DOHH2 (cell line): ENCODE results near the gene KDM5B.

Experiments used
- EZH2phosphoT487 ChIP-seq: fragments of 200-600 bp; sonication (generic); IDR thresholded peaks from 2 replicates; pipeline ENCODE4 v1.6.1; 2017; ENCODE audit warnings: borderline replicate concordance, mild to moderate bottlenecking, antibody characterized with exemption, low read length, moderate library complexity, mixed read lengths
- TF ChIP-seq, protein P1 (sequence below): fragments of 200-600 bp; sonication (generic); IDR thresholded peaks from one replicate; pipeline ENCODE4 v1.5.1; 2014; ENCODE audit warnings: antibody characterized with exemption, mild to moderate bottlenecking, low read depth, low read length; ENCODE audit not compliant: poor library complexity, severe bottlenecking

- TF ChIP-seq, protein P1, sequence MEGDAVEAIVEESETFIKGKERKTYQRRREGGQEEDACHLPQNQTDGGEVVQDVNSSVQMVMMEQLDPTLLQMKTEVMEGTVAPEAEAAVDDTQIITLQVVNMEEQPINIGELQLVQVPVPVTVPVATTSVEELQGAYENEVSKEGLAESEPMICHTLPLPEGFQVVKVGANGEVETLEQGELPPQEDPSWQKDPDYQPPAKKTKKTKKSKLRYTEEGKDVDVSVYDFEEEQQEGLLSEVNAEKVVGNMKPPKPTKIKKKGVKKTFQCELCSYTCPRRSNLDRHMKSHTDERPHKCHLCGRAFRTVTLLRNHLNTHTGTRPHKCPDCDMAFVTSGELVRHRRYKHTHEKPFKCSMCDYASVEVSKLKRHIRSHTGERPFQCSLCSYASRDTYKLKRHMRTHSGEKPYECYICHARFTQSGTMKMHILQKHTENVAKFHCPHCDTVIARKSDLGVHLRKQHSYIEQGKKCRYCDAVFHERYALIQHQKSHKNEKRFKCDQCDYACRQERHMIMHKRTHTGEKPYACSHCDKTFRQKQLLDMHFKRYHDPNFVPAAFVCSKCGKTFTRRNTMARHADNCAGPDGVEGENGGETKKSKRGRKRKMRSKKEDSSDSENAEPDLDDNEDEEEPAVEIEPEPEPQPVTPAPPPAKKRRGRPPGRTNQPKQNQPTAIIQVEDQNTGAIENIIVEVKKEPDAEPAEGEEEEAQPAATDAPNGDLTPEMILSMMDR, result peak; percentile 10
- no peak for TF ChIP-seq EZH2phosphoT487
Measured at GRCh38 chr1:202750761-202751160, 57.5 kb downstream of the KDM5B start.
